Parathyroid adenoma (tissue), 2 donors: Measurements from ENCODE around the gene CAMK2D.
A peak's percentile ranks its signal among the peaks of the same experiment; 100 is the strongest.

Experiments
- H2AFZ ChIP-seq: fragments of 300-600 bp; sonication (generic); one replicate; pipeline ENCODE4 v1.7.0; 2017; ENCODE audit warnings: antibody characterized with exemption, mild to moderate bottlenecking
- H3K27ac ChIP-seq: fragments of 300-600 bp; sonication (generic); one replicate; pipeline ENCODE4 v1.7.0; 2017
- H3K27me3 ChIP-seq: fragments of 300-600 bp; sonication (generic); one replicate; pipeline ENCODE4 v1.7.0; 2017; ENCODE audit warnings: low read length; ENCODE audit not compliant: control insufficient read depth, insufficient read depth
- H3K36me3 ChIP-seq: fragments of 300-600 bp; sonication (generic); one replicate; pipeline ENCODE4 v1.7.0; 2017; ENCODE audit warnings: low read length; ENCODE audit not compliant: control insufficient read depth, insufficient read depth
- H3K4me1 ChIP-seq: fragments of 300-600 bp; sonication (generic); one replicate; pipeline ENCODE4 v1.7.0; 2017; ENCODE audit warnings: control low read depth
- H3K4me2 ChIP-seq: fragments of 300-600 bp; sonication (generic); one replicate; pipeline ENCODE4 v1.7.0; 2017; ENCODE audit warnings: low read length
- H3K4me3 ChIP-seq: fragments of 300-600 bp; sonication (generic); one replicate; pipeline ENCODE4 v1.7.0; 2017; ENCODE audit warnings: low read depth, low read length
- H3K79me2 ChIP-seq: fragments of 300-600 bp; sonication (generic); one replicate; pipeline ENCODE4 v1.7.0; 2017; ENCODE audit warnings: control low read depth
- H3K9ac ChIP-seq: fragments of 300-600 bp; sonication (generic); one replicate; pipeline ENCODE4 v1.7.0; 2017; ENCODE audit warnings: mild to moderate bottlenecking
- H3K9me3 ChIP-seq: fragments of 300-600 bp; sonication (generic); one replicate; pipeline ENCODE4 v1.7.0; 2017; ENCODE audit warnings: low read length; ENCODE audit not compliant: control insufficient read depth
- TF ChIP-seq, protein P1 (sequence below): fragments of 300-600 bp; sonication (generic); IDR thresholded peaks from one replicate; pipeline ENCODE4 v1.7.0; 2017; ENCODE audit warnings: antibody characterized with exemption, mild to moderate bottlenecking
- donor health status: primary hyperparathyroidism.

CAMK2D gene

DNA sequence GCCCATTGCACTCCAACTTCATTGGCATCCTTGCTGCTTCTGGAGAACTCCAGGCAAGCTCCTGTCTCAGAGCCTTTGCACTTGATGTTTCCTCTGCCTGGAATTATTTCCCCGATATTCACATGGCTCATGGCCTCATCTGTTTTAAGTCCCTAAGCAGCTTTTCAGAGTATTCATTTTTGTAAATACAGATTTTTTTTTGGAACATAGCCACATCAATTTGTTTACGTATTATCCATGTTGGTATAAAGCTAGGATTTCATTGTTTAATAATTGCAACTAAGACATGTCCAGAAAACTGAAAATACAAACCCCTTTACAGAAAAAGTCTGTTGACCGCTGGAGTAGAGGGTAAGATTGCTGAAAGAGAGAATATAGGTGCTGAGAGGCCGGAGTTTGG, 142.0 kb downstream of the CAMK2D start:
- H3K79me2 ChIP-seq: no peaks in the 10 kb centered on the region
- no peaks in the 10 kb centered on the region for H3K27me3 ChIP-seq
- no peak overlapping the region for H3K4me3 ChIP-seq
- no peaks in the 10 kb centered on the region for H3K36me3 ChIP-seq
- no peak overlapping the region for H3K4me2 ChIP-seq
- TF ChIP-seq, protein P1, sequence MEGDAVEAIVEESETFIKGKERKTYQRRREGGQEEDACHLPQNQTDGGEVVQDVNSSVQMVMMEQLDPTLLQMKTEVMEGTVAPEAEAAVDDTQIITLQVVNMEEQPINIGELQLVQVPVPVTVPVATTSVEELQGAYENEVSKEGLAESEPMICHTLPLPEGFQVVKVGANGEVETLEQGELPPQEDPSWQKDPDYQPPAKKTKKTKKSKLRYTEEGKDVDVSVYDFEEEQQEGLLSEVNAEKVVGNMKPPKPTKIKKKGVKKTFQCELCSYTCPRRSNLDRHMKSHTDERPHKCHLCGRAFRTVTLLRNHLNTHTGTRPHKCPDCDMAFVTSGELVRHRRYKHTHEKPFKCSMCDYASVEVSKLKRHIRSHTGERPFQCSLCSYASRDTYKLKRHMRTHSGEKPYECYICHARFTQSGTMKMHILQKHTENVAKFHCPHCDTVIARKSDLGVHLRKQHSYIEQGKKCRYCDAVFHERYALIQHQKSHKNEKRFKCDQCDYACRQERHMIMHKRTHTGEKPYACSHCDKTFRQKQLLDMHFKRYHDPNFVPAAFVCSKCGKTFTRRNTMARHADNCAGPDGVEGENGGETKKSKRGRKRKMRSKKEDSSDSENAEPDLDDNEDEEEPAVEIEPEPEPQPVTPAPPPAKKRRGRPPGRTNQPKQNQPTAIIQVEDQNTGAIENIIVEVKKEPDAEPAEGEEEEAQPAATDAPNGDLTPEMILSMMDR: no peak
- H3K4me1 ChIP-seq: no peaks in the 10 kb centered on the region
- no peak overlapping the region for H3K9ac ChIP-seq
- no peak overlapping the region for H3K27ac ChIP-seq
- H3K9me3 ChIP-seq: no peaks in the 10 kb centered on the region
- H2AFZ ChIP-seq: no peak overlapping the region

DNA sequence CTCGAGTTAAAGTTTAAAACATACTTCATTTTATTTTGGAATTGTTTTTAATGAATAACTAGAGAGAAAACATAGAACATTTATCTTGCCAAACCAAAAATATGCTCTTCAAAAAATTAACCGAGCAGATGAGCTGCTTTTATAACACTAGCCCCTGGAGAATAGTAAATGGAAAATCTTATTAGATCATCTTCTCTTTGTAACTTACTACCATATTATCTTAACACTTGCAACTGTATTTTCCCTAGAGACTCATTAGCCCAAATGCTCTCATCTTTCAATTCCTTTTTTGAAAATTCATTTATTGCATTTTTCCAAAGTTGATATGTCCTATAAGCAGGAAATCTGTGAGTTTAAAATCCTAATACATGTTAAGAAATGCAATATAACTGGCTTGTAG, 143.3 kb downstream of the CAMK2D start:
- no peak overlapping the region for H3K4me2 ChIP-seq
- H3K79me2 ChIP-seq: no peaks in the 10 kb centered on the region
- H3K27me3 ChIP-seq: no peaks in the 10 kb centered on the region
- H3K27ac ChIP-seq: peak overlapping the region; percentile 16
- TF ChIP-seq, protein P1: no peak
- no peaks in the 10 kb centered on the region for H3K36me3 ChIP-seq
- H3K4me3 ChIP-seq: no peak overlapping the region
- H3K4me1 ChIP-seq: no peaks in the 10 kb centered on the region
- H2AFZ ChIP-seq: no peak overlapping the region
- H3K9ac ChIP-seq: no peak overlapping the region
- no peaks in the 10 kb centered on the region for H3K9me3 ChIP-seq

DNA sequence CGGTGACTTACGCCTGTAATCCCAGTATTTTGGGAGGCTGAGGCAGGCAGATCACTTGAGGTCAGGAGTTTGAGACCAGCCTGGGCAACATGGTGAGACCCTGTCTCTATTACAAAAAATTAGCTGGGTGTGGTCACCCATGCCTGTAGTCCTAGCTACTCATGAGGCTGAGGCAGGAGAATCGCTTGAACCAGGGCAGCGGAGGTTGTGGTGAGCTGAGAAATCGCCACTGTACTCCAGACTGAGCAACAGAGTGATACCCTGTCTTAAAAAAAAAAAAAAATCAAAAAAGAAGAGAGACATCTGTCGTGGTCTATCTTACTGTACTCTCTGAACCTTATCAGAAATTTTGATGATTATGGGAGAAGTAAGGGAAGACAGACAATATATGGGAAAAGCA, 144.3 kb downstream of the CAMK2D start:
- Histone ChIP-seq H3K27me3 (no peaks in the 10 kb centered on the region), H3K36me3 (no peaks in the 10 kb centered on the region), H3K4me2 (no peak overlapping the region), H3K79me2 (no peaks in the 10 kb centered on the region), H2AFZ (no peak overlapping the region), H3K4me1 (no peaks in the 10 kb centered on the region), H3K9ac (no peak overlapping the region), H3K9me3 (no peaks in the 10 kb centered on the region), H3K27ac (peak overlapping the region; percentile 44), H3K4me3 (no peak overlapping the region)
- TF ChIP-seq, protein P1: no peak

DNA sequence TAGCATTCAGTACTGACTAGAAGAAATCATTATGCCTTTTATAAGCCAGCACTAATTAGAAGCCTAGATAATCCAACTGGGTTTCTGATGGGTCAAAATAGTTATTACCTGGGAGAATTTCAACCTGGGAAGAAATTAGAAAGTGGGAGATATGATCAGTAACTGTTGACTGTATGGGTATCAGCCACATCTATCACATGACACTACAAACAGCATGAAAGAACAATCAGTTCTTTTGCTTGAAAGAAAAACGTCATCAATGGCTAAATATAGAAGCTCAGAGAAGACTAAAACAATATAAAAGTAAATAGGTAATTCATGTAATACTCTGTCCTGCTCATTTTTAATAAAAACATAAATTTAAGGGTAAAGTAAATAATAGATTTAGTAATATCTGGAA, 145.1 kb downstream of the CAMK2D start:
- H3K79me2 ChIP-seq: no peaks in the 10 kb centered on the region
- peak overlapping the region; percentile 24 for H3K4me2 ChIP-seq
- TF ChIP-seq, protein P1: no peak
- H3K27ac ChIP-seq: peak overlapping the region; percentile 44
- no peaks in the 10 kb centered on the region for H3K4me1 ChIP-seq
- H3K36me3 ChIP-seq: no peaks in the 10 kb centered on the region
- H2AFZ ChIP-seq: no peak overlapping the region
- no peak overlapping the region for H3K4me3 ChIP-seq
- no peak overlapping the region for H3K9ac ChIP-seq
- H3K27me3 ChIP-seq: no peaks in the 10 kb centered on the region
- no peaks in the 10 kb centered on the region for H3K9me3 ChIP-seq

DNA sequence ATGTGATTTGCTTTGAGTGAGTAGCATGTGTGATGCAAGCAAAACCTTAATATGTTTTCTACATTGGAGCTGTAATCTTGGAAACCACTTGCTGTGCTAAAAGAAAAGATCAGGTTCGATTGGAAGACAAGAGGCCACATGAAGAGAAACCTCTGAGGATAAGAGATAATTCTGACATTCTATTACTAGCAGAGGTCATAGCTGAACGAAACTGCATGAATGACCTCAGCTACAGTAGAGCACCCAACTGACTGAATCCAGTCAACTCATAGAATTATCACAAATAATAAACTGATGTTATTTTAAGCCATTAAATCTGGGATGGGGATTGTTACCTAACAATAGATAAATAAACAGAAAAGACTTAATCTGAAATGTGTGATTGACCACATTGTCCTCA, 147.1 kb downstream of the CAMK2D start:
- no peak overlapping the region for H3K4me3 ChIP-seq
- no peaks in the 10 kb centered on the region for H3K9me3 ChIP-seq
- H3K79me2 ChIP-seq: no peaks in the 10 kb centered on the region
- no peaks in the 10 kb centered on the region for H3K4me1 ChIP-seq
- no peaks in the 10 kb centered on the region for H3K27me3 ChIP-seq
- no peak overlapping the region for H3K27ac ChIP-seq
- no peak overlapping the region for H3K9ac ChIP-seq
- H3K4me2 ChIP-seq: no peak overlapping the region
- TF ChIP-seq, protein P1: no peak
- no peaks in the 10 kb centered on the region for H3K36me3 ChIP-seq
- H2AFZ ChIP-seq: no peak overlapping the region
